GM10847 (cell line): ENCODE results near the gene KRTAP5-4.

Experiments used
- POLR2A ChIP-seq: IDR thresholded peaks from 2 replicates; pipeline ENCODE4 v1.6.1; 2011; ENCODE audit not compliant: insufficient read length; ENCODE audit errors: extremely low read depth

The KRTAP5-4 gene, protein sequence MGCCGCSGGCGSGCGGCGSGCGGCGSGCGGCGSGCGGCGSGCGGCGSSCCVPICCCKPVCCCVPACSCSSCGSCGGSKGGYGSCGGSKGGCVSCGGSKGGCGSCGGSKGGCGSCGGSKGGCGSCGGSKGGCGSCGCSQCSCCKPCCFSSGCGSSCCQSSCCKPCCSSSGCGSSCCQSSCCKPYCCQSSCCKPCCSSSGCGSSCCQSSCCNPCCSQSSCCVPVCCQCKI

DNA sequence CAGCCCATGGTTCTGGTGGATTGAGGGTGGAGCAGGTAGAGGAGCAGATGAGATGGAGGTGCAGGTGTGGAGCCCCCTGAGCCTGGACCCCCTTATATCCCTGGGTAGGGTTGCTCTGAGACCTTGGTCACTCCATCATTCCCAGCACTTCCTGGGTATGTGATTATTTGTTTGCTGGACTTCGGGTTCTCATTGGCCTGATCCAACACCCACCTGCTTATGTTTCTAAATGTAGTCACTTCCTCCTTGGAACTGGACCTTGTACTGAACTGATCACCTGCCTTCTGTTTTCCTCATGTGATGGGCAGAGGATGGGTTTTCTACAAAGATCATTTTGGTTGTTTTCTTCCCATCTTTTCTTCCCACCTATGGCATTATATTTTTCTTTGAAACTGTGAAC is at the start of gene KRTAP5-4:
Gene KRTAP5-4, minus strand, starts transcription at position 53 of the 400 bp plus-strand sequence. Its CDS starts 45 bp downstream, at position 8.
- no peak for TF ChIP-seq POLR2A

DNA sequence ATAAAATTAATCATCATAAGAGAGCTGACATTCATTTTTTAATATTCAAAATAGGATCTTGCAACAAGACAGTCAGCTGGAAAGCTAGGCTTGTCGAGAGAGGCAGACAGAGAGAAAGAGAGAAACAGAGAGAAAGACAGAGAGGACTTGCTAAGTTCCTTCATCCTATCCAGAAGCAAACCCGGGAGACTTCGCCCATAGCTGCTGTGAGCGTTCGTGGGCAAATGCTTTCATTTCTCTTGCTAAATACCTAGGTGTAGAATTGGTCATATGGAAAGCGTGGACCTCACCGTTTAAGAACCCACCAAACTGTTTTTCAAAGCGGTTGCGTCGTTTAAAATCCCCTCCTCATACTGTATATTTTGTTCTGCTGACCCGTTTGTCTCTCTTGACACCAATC is 49.7 kb upstream of the KRTAP5-4 start:
- TF ChIP-seq POLR2A, result no peak

DNA sequence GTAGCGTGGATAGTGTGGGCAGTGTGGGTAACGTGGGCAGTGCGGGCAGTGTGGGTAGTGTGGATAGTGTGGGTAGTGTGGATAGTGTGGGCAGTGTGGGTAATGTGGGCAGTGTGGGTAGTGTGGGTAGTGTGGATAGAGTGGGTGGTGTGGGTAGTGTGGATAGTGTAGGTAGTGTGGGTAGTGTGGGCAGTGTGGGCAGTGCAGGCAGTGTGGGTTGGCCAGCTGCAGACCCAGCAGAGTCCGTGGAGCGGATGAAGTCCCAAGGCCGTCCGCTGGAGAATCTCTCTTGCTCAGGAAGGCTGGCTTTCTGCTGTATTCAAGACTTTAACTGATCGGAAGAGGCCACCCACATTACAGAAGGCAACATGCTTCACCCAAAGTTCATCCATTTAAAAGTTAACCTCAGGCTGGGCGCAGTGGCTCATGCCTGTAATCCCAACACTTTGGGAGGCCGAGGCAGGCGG is 49.0 kb upstream of the KRTAP5-4 start:
- no peak for TF ChIP-seq POLR2A

DNA sequence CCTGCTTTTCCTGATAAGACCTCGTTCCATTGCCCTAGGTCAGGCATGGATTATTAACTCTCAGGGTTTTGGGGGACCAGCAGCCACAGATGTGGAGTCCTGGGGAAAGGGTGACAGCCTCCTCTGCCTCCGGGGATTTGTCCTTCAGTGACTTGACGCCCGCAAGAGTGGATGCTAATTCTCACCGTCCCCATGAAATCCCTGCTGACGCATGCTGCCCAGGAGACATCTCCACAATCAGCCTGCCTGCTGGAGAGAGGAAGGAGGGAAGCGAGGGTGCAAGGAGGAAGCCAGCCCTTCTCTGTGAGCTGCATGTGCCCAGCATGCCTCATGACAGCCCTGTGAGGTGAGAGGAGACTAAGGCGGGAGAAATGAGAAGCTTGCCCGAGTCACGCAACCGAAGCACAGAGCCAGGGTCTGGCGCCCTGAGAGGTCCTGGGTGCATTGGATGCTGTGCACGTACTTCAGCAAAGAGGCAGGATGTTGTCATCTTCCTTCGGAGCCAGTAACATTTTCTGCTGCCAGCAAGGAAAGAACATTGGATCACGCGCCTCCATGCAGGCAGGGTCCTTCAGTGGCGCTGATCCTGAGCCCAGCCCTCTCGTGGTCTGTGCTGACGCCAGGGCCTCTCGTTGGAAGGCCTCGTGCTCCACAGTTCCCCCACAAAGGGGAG is 47.7 kb upstream of the KRTAP5-4 start:
- no peak for TF ChIP-seq POLR2A

DNA sequence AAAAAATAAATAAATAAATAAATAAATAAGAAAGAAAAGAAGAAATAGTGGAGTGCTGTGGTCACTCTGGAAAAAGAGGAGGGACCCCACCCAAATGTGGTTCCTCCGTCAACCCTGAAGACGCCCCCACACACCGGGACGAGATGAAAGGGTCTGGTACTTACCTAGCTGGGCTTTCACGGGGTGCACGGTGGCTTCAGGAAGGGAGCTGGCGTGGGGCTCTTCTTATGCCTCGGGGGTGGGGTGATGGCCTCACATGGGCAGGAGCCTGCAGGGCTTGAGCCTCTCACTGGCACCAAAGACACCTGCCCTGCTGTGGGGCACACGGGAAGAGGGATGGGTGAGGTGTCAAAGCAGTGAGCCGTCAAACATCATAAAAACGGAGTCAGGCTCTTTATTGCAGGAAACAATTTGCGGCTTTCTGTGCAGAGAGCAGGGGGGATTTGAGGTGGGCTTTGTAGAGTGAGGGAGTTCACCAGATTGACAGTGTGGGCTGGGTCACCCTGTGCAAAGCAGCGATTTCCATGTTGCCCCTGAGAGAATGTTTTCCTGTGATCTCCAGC is 47.1 kb upstream of the KRTAP5-4 start:
- no peak for TF ChIP-seq POLR2A

DNA sequence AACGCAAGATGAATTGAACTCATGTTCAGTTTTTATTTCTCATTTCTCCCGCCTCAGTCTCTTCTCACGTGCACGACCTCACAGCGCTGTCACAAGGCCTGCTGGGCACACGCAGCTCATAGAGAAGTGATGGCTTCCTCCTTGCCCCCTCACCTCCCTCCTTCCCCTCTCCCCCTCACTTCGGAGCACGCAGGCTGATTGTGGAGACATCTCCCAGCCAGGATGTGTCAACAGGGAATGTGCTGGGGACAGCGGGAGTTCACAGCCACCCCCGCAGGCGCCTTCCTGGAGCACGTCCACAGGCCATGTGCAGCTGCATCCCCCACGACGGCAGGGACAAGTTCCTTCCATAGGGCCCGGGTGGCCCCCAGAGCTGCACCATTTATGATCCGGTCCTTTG is 46.0 kb upstream of the KRTAP5-4 start:
- TF ChIP-seq POLR2A, result no peak

DNA sequence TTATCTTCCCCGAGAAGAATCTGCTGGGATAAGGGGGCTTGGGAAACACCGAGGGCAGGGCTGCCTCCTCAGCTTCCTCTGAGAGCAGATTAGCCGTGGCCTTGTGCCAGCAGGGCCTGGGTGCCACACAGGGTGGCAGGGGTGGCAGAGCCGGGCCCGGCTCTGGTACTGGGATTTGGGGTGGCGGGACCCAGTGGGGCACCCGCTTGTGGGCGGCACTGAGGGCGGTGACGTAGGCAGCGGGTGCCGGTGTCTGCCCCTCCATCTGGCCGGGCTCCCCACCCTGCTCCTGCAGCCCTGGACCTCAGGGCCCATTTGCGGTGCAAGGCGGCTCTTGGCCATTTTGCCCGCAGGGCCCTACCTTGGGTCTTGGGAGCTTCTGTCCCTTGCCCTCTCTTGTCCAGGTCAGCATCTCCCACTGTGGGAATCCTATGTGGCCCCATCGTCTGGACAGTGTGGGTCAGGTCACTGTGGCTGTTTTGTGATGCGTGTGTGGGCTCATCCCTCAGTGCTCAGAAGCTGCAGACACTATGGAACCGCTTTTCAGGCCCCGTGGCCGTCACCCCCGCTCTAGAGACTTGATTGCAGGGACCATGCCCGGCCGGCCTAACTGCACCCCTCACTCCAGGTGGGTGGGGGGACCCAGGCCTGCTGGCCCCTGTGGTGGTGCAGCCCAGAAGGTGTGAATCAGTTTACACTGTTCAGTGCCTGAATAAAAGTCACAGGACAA is 45.3 kb upstream of the KRTAP5-4 start:
- TF ChIP-seq POLR2A, result no peak

DNA sequence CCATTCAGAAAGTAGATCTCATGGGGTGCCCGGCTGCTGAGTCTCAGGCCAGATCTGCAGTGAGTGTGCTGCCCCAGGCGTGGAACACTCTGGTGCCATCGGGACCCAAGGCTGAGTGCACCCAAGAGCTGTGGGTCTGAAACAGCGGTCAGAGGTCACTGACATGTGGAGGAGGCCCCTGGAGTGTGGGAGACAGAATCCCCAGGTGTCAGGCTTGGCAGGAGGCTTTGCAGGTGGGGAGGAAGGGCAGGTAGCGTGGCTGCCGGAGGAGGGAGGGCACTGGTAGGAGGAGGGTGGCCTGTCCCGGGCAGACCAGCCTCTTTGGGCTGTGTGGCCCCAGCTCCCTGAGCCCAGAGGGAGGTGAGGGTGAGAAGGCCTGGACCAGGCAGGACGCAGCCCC is 43.4 kb upstream of the KRTAP5-4 start:
- TF ChIP-seq POLR2A, result no peak

DNA sequence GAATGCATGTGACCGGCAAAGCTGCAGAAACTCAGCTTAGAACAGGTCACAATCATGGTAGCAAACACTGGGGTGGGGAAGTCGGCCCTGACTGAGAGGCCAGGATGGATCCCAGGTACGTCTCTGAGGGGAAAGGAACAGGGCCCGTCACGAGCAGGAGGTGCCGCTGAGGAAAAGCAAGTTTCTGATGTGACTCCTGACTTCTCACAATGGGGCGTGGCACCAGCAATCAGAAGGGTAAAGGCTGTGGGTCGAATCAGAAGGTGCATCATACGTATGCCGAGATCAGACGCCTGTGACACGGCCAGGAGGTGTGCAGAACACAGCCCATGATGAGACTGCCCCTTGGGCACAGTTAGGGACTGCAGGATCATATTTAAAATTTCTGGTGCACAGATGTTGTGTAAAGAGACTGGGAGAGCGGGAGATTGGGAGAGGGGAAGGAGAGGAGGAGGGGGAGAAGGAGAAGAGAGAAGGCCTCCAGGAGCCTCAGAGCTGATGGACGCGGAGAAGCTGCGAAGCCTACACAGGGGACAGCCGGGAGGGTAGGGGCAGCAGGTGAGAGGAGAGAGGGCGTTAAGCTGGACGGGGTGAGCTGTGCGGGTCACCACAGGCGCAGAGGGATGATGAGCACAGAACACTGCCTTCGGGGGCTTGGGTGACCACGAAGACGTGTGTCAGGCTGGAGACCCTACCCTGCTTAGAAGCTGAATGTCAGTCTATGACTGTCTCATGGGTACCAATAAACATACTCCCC is 38.4 kb upstream of the KRTAP5-4 start:
- TF ChIP-seq POLR2A, result no peak

DNA sequence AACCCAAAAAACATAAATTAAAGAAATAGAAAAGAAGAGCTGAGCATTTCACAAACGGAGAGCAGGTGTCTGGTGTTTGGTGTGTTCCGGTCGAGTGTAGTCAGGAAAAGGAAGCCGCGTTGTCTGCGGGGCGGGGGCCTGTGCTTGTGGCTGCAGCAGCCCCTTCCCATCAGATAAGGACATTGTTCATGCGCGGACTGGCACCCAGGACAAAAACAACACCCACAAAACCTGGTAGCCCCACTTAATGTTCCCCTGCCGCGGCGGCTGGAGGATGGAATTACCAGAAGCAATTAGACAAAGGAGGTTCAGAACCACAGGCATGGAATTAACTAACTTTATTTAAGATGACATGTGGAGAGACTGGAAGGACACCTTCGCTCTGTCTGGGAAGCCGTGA is 37.6 kb upstream of the KRTAP5-4 start:
- TF ChIP-seq POLR2A, result no peak

DNA sequence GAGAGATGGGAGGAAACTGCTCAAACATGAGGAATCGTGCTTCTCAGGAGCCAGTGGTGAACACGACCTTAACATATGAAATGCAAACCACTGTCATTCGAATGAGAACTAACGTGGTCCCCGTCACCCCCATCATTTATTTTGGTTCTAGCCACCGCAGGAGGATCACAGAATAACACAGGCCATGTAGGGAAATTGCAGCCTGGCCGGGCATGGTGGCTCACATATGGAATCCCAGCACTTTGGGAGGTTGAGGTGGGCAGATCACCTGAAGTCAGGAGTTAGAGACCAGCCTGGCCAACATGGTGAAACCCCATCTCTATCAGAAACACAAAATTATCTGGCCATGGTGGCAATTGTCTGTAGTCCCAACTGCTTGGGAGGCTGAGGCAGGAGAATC is 34.7 kb upstream of the KRTAP5-4 start:
- TF ChIP-seq POLR2A, result no peak

DNA sequence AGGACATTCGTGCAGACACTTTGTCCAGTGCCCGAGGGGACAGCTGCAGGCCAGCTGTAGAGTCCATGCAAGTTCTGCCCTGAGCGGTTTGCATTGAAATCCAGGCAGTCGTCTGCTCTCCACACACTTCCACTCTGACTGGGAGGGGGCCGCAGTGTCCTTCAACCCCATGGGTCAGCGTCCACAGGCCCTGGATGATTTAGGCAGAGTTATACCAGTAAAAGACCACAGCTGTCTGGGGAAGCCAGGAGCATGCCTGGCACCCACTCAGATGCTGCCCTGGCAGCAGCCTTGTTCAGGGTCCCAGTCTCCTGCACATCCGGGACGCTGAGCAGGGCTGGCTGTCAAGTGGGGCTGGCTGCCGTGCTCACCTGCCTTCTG is 34.1 kb upstream of the KRTAP5-4 start:
- TF ChIP-seq POLR2A, result no peak

DNA sequence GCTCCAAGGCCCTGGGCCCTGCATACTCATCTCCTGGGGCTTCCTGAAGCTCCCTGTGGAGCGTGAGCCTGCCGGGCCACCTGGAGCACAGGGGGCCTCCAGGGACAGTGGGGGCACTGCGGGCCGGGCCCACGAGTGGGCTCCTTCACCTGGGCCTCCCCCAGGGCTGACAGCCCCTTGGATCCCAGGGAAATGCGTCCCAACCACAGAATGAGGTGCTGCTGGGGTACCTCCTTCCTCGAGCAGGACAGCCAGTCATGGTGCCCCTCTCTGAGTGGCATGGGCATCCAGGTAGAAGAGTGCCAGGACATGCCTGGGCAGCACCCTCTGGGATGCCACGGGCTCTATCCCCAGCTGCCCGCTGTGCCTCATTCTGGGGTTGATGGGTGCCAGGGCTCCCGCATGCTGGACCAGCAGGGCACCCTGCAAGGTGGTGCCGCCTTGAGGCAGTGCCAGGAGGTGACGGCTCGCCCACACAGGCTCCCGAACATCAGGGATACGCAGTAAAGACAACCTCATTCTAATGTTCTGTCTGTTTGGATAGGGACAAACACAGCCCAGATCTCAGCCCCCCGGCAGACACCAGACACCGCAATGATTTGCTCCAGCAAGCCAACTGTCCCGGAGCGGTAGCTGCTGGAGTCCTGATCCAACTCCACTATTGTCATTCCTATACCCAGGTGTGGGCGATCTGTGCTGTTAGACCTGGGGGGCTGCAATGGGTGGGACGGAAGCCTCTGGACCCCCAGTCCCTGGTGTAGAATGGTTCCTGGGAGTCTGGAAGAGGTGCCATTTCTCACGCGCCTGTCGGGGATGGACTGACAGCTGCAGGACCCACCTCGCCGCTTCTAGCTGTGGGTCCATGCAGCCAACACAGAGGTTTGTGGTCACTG is 33.5 kb upstream of the KRTAP5-4 start:
- no peak for TF ChIP-seq POLR2A
